Left lung (tissue), 10 donors: ENCODE data around the gene TTC33. TPM values are rescaled to one million over a fixed set of nuclear protein-coding genes. Genes with fewer than 3 reads are reported as not detected.
"Not testable (repeated sequence)": the region's sequence is repeated elsewhere in the genome, so short reads cannot be mapped to it uniquely, and the experiment has no call there.

Source experiments
- ATAC-seq: fragments of 200-7000 bp; cut with Tn5 transposase; one replicate; pipeline ENCODE4 v1.9.1; 2020; ENCODE audit warnings: moderate library complexity
- DNase-seq, 4 donors: peaks; one replicate each; pipeline ENCODE4 v3.0.0-alpha.2; 2013 to 2020
- H3K27ac ChIP-seq, 2 donors: fragments of 200-600 bp; sonication (generic) in 1 of 2; one replicate each; pipeline versions ENCODE4 v1.5.0 to v1.8.0; 2020 to 2021
- H3K27me3 ChIP-seq, 2 donors: fragments of 200-600 bp; sonication (generic) in 1 of 2; one replicate each; pipeline versions ENCODE4 v1.5.0 to v1.8.0; 2020 to 2021
- H3K36me3 ChIP-seq, 2 donors: fragments of 200-600 bp; sonication (generic) in 1 of 2; one replicate each; pipeline versions ENCODE4 v1.5.0 to v1.8.0; 2020 to 2021
- H3K4me1 ChIP-seq, 2 donors: fragments of 200-600 bp; one replicate each; pipeline ENCODE4 v1.8.0; 2021
- H3K4me3 ChIP-seq, 2 donors: fragments of 200-600 bp; sonication (generic) in 1 of 2; one replicate each; pipeline versions ENCODE4 v1.5.0 to v1.8.0; 2020 to 2021; ENCODE audit warnings: mild to moderate bottlenecking in 1 of 2
- H3K9me3 ChIP-seq, 2 donors: fragments of 200-600 bp; sonication (generic) in 1 of 2; one replicate each; pipeline versions ENCODE4 v1.5.0 to v1.8.0; 2020 to 2021
- intact Hi-C, 2 donors: fragments of 100-400 bp; cut with DNase I; formaldehyde crosslinking; loops; one replicate each; pipeline versions ENCODE4 v1.11.2 to v1.14.2; 2022
- polyA plus RNA-seq, 6 donors: library from polyadenylated mRNA; unstranded; fragments of 120-200 nt; gene quantifications; one replicate each; pipeline ENCODE4 v1.2.1, GENCODE V29; 2013; ENCODE audit not compliant: insufficient read length in 6 of 6
- total RNA-seq, 2 donors: library from RNA; stranded (reverse); fragmentation: NEBNext Ultra II Directional; extraction: Animal tissue kit (Norgen Biotek cat#: 25700); gene quantifications; one replicate each; pipeline ENCODE4 v1.2.1, GENCODE V29; 2021
- TF ChIP-seq, protein P1 (sequence below), 2 donors: fragments of 200-600 bp; sonication (generic) in 1 of 2; IDR thresholded peaks; one replicate each; pipeline versions ENCODE4 v1.5.0 to v1.8.0; 2021; ENCODE audit warnings: antibody characterized with exemption in 2 of 2
- donor health status: DM: no; HTN: yes; CAD: no.
- donor health status: DM: no; HTN: no; CAD: no.

The TTC33 gene
- total and polyA plus RNA-seq, 8 donors: 11.1 to 41.0 (median 33.0) TPM

DNA sequence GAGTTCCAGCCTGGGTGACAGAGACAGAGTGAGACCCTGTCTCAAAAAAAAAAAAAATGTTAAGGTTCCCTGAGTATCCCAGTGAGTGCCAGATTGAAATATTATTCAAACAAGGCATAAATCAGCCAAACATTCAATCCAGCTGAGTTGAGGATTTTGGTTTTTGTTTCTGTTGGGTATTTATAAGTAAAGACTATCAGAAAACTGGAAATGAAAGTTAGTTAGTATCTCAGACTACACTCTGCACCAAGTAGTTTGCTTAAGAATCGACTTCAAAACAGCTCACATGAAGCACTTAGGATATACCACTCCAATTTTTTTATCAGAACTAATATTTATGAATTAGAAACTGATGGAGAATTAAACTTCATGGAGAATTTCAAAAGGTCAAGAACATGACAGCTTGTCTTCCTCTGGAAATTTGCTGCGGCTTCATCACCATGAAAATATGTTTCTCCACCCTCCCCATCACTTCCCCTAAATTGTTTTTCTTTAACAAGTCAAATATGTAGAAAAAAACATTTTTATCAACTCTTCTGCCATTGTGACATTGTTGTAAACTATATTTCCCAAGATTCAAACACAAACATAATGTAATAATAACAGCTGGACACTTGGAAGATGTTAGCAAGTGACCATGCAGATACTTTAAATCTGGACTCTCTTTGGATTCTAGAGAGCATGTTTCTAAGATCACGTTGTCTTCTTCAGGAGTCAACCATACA is 186.1 kb downstream of the TTC33 start:
- TF ChIP-seq, protein P1, sequence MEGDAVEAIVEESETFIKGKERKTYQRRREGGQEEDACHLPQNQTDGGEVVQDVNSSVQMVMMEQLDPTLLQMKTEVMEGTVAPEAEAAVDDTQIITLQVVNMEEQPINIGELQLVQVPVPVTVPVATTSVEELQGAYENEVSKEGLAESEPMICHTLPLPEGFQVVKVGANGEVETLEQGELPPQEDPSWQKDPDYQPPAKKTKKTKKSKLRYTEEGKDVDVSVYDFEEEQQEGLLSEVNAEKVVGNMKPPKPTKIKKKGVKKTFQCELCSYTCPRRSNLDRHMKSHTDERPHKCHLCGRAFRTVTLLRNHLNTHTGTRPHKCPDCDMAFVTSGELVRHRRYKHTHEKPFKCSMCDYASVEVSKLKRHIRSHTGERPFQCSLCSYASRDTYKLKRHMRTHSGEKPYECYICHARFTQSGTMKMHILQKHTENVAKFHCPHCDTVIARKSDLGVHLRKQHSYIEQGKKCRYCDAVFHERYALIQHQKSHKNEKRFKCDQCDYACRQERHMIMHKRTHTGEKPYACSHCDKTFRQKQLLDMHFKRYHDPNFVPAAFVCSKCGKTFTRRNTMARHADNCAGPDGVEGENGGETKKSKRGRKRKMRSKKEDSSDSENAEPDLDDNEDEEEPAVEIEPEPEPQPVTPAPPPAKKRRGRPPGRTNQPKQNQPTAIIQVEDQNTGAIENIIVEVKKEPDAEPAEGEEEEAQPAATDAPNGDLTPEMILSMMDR (IDR thresholded peaks at IDR 0.05): no peak
- ATAC-seq: peak; percentile 30
- no peaks in the 10 kb centered on the region for H3K27me3 ChIP-seq
- no peaks in the 10 kb centered on the region for H3K9me3 ChIP-seq
- H3K4me1 ChIP-seq: peaks cover 0 to 9% of the 10 kb centered on the region in 2 donors
- intact Hi-C loops: no loop called here
- H3K36me3 ChIP-seq: no peaks in the 10 kb centered on the region
- H3K27ac ChIP-seq: no peak overlapping the region
- peak in 2 of 4 donors; percentile 29 to 41 for DNase-seq
- H3K4me3 ChIP-seq: no peak overlapping the region

GRCh38 chr5:40568548-40568947 is 187.2 kb downstream of the TTC33 start:
- TF ChIP-seq, protein P1 (IDR thresholded peaks at IDR 0.05): no peak
- H3K27ac ChIP-seq: no peak overlapping the region

DNA sequence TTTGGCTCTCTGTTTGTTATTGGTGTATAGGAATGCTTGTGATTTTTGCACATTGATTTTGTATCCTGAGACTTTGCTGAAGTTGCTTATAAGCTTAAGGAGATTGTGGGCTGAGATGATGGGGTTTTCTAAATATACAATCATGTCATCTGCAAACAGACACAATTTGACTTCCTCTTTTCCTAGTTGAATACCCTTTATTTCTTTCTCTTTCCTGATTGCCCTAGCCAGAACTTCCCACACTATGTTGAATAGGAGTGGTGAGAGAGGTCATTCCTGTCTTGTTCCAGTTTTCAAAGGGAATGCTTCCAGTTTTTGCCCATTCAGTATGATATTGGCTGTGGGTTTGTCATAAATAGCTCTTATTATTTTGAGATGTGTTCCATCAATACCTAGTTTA is 192.6 kb downstream of the TTC33 start:
- ATAC-seq, H3K27ac ChIP-seq, H3K4me3 ChIP-seq, H3K27me3 ChIP-seq, DNase-seq, intact Hi-C loops, H3K4me1 ChIP-seq, H3K9me3 ChIP-seq, H3K36me3 ChIP-seq: not testable (repeated sequence)

More at GRCh38 chr5:40568548-40568947, 187.2 kb downstream of the TTC33 start:
- intact Hi-C loops: no loop called here
- DNase-seq: no peak
- no peak for ATAC-seq
- Histone ChIP-seq H3K36me3 (no peaks in the 10 kb centered on the region), H3K4me1 (peaks cover 0 to 9% of the 10 kb centered on the region in 2 donors), H3K27me3 (no peaks in the 10 kb centered on the region), H3K9me3 (no peaks in the 10 kb centered on the region), H3K4me3 (no peak overlapping the region)

GRCh38 chr5:40560474-40561110 is 195.2 kb downstream of the TTC33 start:
- Histone ChIP-seq H3K9me3 (peaks cover 0 to 3% of the 10 kb centered on the region in 2 donors), H3K4me1 (no peaks in the 10 kb centered on the region), H3K4me3 (no peak overlapping the region), H3K27me3 (no peaks in the 10 kb centered on the region), H3K36me3 (no peaks in the 10 kb centered on the region), H3K27ac (no peak overlapping the region)
- ATAC-seq: no peak
- intact Hi-C loops: no loop called here
- TF ChIP-seq, protein P1 (IDR thresholded peaks at IDR 0.05): no peak
- no peak for DNase-seq

DNA sequence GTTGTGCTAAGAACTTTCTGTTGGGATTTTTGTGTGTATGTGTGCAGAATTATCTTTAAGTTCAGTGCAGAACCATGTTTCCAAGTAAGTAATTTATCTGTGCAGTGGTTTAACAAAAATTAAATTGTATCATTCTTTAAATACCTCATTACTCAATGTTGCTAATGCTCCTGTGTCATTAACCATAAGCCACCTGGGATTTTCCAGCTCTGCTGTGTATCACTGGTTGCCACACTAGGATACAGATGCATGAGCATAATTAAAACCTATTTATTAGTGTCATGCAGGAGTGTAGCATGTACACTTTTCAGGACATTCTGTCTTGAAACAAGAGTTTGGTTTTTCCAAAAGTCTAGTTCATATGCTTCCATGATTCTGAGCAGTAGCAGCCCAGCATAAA is 196.5 kb downstream of the TTC33 start:
- Histone ChIP-seq H3K4me3 (no peak overlapping the region), H3K9me3 (peaks cover 0 to 3% of the 10 kb centered on the region in 2 donors), H3K27me3 (no peaks in the 10 kb centered on the region), H3K36me3 (no peaks in the 10 kb centered on the region), H3K27ac (no peak overlapping the region), H3K4me1 (no peaks in the 10 kb centered on the region)
- DNase-seq: no peak
- intact Hi-C loops: no loop called here
- TF ChIP-seq, protein P1 (IDR thresholded peaks at IDR 0.05): no peak
- ATAC-seq: no peak
